Spleen (tissue), 11 donors: ENCODE results near the gene CDYL2. TPM values are rescaled to one million over a fixed set of nuclear protein-coding genes. Genes with fewer than 3 reads are reported as not detected.

ENCODE experiments used
- DNase-seq: peaks from one replicate; pipeline ENCODE4 v3.0.0-alpha.2; 2020
- H3K27ac ChIP-seq, 8 donors: fragments of 200-600 bp; sonication (generic) in 7 of 8; 1 replicate in 4 of 8; 2 replicates in 4 of 8; pipeline versions ENCODE4 v1.5.0 to v1.8.0; 2016 to 2021; ENCODE audit warnings: inconsistent platforms in 4 of 8, mild to moderate bottlenecking in 4 of 8, moderate library complexity in 1 of 8
- H3K27me3 ChIP-seq, 7 donors: fragments of 200-600 bp; sonication (generic) in 6 of 7; replicated peaks in 1 of 7; 1 replicate in 4 of 7; 2 replicates in 3 of 7; pipeline versions ENCODE4 v1.5.0 to v1.8.0; 2016 to 2021; ENCODE audit warnings: inconsistent platforms in 3 of 7, mild to moderate bottlenecking in 1 of 7
- H3K36me3 ChIP-seq, 6 donors: fragments of 200-600 bp; sonication (generic) in 5 of 6; 1 replicate in 4 of 6; 2 replicates in 2 of 6; pipeline versions ENCODE4 v1.5.0 to v1.8.0; 2016 to 2021; ENCODE audit warnings: inconsistent platforms in 2 of 6
- H3K4me1 ChIP-seq, 6 donors: fragments of 200-600 bp; sonication (generic) in 5 of 6; 1 replicate in 3 of 6; 2 replicates in 3 of 6; pipeline versions ENCODE4 v1.5.0 to v1.8.0; 2016 to 2021; ENCODE audit warnings: inconsistent platforms in 3 of 6
- H3K4me3 ChIP-seq, 8 donors: fragments of 200-600 bp; sonication (generic) in 7 of 8; 1 replicate in 4 of 8; 2 replicates in 4 of 8; pipeline versions ENCODE4 v1.5.0 to v1.8.0; 2016 to 2021; ENCODE audit warnings: inconsistent platforms in 4 of 8, mild to moderate bottlenecking in 4 of 8, moderate library complexity in 2 of 8
- H3K9me3 ChIP-seq, 8 donors: fragments of 200-600 bp; sonication (generic) in 7 of 8; 1 replicate in 4 of 8; 2 replicates in 4 of 8; pipeline versions ENCODE4 v1.5.0 to v1.8.0; 2016 to 2021; ENCODE audit warnings: inconsistent platforms in 4 of 8
- POLR2A ChIP-seq, 3 donors: fragments of 450-650 bp; IDR thresholded peaks; one replicate each; pipeline ENCODE4 v1.5.1; 2017; ENCODE audit warnings: antibody characterized with exemption in 3 of 3, mild to moderate bottlenecking in 1 of 3
- POLR2AphosphoS5 ChIP-seq, 3 donors: sonication (generic); formaldehyde crosslinking; IDR thresholded peaks; one replicate each; pipeline ENCODE4 v1.5.1; 2017; ENCODE audit warnings: antibody characterized with exemption in 3 of 3
- WGBS, 5 donors: extraction: QIAGEN DNeasy Blood & Tissue Kit in 3 of 5; methylation state at CpG; one replicate each; pipeline versions ENCODE4 v1.1.5 to v1.1.7; 2013 to 2018; 5-methylcytosine and 5-hydroxymethylcytosine counted together
- intact Hi-C: fragments of 100-400 bp; cut with DNase I; formaldehyde crosslinking; loops from one replicate; pipeline ENCODE4 v1.15.0; 2023; ENCODE audit warnings: low total_unique reads
- polyA plus RNA-seq, 3 donors: library from polyadenylated mRNA; stranded (reverse); fragments of 200-250 nt; gene quantifications; one replicate each; pipeline ENCODE4 v1.2.1, GENCODE V29; 2013
- total RNA-seq, 7 donors: library from RNA; depleted of rRNA in 3 of 7; stranded (reverse); fragments of >200 nt in 3 of 7; fragmentation: NEBNext Ultra II Directional in 4 of 7; extraction: Animal tissue kit (Norgen Biotek cat#: 25700) in 4 of 7; gene quantifications; one replicate each; pipeline versions ENCODE4 v1.1.0 to v1.2.1, GENCODE V29; 2016 to 2021
- TF ChIP-seq, protein P1 (sequence below), 11 experiments: fragments of 200-600 bp in 7 of 11; fragments of 450-650 bp in 4 of 11; sonication (generic) in 4 of 11; IDR thresholded peaks in 8 of 11; conservative IDR thresholded peaks in 3 of 11; 1 replicate in 7 of 11; 2 replicates in 4 of 11; pipeline versions ENCODE4 v1.4.0 to v1.8.0; 2016 to 2021; ENCODE audit warnings: antibody characterized with exemption in 11 of 11, inconsistent platforms in 4 of 11, mild to moderate bottlenecking in 1 of 11
- donor health status: healthy with polysubstance abuse.
- donor health status: DM: no; HTN: no; CAD: no; lungs with moderate emphysema.
- donor health status: DM: no; HTN: no; CAD: no.
- donor health status: Bipolar disorder and iron deficiency.
- donor health status: healthy.
- donor health status: DM: no; HTN: no; CAD: no.
- donor health status: DM: yes; HTN: yes; CAD: no.

CDYL2 gene
- total and polyA plus RNA-seq, 10 donors, result 1.4 to 28.3 (median 12.5) TPM

DNA sequence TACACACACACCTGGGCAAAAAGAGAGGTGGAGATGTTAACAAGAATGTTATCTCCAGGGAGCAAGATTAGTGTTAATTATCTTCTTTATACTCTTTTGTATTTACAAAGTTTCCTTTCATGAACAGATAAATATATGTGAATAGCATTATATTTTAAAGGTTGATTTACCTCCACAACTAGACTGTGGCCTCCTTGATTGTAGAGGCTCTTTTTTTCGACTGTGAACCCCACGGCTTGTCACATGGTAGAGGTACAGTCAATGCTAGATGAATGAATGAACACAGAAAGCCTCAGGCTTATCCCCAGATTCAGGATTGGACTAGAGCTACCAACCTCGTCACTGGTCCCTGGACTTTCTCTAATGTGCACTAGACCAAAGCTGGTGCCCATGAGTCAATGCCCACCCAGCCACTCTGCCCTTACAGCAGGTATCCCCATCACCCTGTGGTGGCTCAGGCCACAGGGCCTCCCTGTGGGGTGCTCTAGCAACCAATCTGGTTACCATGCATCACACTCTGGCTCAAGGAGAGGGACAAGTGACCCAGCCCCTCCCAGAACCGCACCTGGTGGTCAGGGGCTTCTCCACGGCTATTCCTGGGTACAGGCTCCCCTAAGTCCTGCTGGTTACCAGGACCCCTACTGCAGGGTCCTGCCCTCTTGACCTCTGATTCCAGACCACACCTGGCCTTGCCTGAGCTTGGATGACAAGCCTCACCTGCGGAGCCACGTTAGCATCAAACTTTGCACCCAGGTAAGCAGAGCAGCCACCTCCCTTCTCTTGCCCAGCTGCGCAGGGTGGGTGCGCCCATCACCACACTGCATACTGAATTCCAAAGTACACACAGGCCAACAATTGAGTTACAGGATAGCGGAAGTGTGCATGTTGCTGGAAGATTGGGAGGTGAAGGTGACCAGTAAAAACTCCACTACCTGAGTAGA, 101.0 kb downstream of the CDYL2 start:
- no peaks in the 10 kb centered on the region for H3K27me3 ChIP-seq
- H3K36me3 ChIP-seq, result no peaks in the 10 kb centered on the region
- no peak for TF ChIP-seq POLR2AphosphoS5 (IDR thresholded peaks at IDR 0.05)
- TF ChIP-seq POLR2A (IDR thresholded peaks at IDR 0.05), result no peak
- TF ChIP-seq, protein P1, sequence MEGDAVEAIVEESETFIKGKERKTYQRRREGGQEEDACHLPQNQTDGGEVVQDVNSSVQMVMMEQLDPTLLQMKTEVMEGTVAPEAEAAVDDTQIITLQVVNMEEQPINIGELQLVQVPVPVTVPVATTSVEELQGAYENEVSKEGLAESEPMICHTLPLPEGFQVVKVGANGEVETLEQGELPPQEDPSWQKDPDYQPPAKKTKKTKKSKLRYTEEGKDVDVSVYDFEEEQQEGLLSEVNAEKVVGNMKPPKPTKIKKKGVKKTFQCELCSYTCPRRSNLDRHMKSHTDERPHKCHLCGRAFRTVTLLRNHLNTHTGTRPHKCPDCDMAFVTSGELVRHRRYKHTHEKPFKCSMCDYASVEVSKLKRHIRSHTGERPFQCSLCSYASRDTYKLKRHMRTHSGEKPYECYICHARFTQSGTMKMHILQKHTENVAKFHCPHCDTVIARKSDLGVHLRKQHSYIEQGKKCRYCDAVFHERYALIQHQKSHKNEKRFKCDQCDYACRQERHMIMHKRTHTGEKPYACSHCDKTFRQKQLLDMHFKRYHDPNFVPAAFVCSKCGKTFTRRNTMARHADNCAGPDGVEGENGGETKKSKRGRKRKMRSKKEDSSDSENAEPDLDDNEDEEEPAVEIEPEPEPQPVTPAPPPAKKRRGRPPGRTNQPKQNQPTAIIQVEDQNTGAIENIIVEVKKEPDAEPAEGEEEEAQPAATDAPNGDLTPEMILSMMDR (IDR thresholded peaks at IDR 0.05 in 8 of 11, conservative IDR thresholded peaks at IDR 0.05 in 3 of 11), result no peak
- WGBS, 5 donors, result 93 to 97% (median 95%) methylated on average over 10 of the region's 10 CpGs
- intact Hi-C loops, result no loop called here
- peaks cover 0 to 7% (median 0%) of the 10 kb centered on the region in 6 donors for H3K4me1 ChIP-seq
- no peak overlapping the region for H3K27ac ChIP-seq
- H3K4me3 ChIP-seq, result no peak overlapping the region
- peaks cover 0 to 3% (median 0%) of the 10 kb centered on the region in 8 donors for H3K9me3 ChIP-seq
- no peak for DNase-seq

- TF ChIP-seq POLR2A (IDR thresholded peaks at IDR 0.05), result no peak
- TF ChIP-seq, protein P1 (IDR thresholded peaks at IDR 0.05 in 8 of 11, conservative IDR thresholded peaks at IDR 0.05 in 3 of 11), result no peak
- no peak for TF ChIP-seq POLR2AphosphoS5 (IDR thresholded peaks at IDR 0.05)
- Histone ChIP-seq H3K27me3 (no peaks in the 10 kb centered on the region), H3K4me3 (no peak overlapping the region), H3K4me1 (peaks cover 0 to 7% (median 0%) of the 10 kb centered on the region in 6 donors), H3K36me3 (no peaks in the 10 kb centered on the region), H3K27ac (no peak overlapping the region), H3K9me3 (peaks cover 0 to 9% (median 1%) of the 10 kb centered on the region in 8 donors)
- no peak for DNase-seq
- 90 to 94% (median 93%) methylated on average over 3 of the region's 3 CpGs for WGBS, 5 donors
- intact Hi-C loops, result no loop called here
Observed at GRCh38 chr16:80702696-80703095, 101.7 kb downstream of the CDYL2 start.

GRCh38 chr16:80700558-80700957, 103.8 kb downstream of the CDYL2 start:
- intact Hi-C loops, result no loop called here
- H3K9me3 ChIP-seq, result peaks cover 0 to 15% (median 2%) of the 10 kb centered on the region in 8 donors
- DNase-seq, result no peak
- no peak overlapping the region for H3K27ac ChIP-seq
- H3K27me3 ChIP-seq, result no peaks in the 10 kb centered on the region
- H3K4me1 ChIP-seq, result peaks cover 0 to 7% (median 0%) of the 10 kb centered on the region in 6 donors
- no peaks in the 10 kb centered on the region for H3K36me3 ChIP-seq
- H3K4me3 ChIP-seq, result no peak overlapping the region
- 61 to 74% (median 68%) methylated on average over 4 of the region's 4 CpGs for WGBS, 5 donors
- TF ChIP-seq POLR2AphosphoS5 (IDR thresholded peaks at IDR 0.05) (no peak), POLR2A (IDR thresholded peaks at IDR 0.05) (no peak)
- TF ChIP-seq, protein P1 (IDR thresholded peaks at IDR 0.05 in 8 of 11, conservative IDR thresholded peaks at IDR 0.05 in 3 of 11), result no peak

DNA sequence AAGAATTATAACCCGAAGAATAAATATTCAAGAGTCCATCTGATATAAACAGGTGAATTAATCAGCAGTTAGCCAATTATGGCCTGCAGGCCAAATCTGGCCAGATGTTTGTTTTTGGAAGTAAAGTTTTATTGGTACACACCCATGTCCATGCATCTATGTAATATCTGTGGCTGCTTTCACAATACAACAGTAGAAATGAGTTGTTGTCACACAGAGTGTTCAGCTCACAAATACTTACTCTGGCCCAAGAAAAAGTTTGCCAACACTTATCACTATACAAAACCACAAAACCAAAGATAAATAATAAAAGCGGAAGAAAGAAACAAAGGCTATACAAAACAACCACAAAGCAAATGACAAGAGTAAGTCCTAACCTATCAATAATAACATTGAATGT, 109.4 kb downstream of the CDYL2 start:
- TF ChIP-seq, protein P1 (IDR thresholded peaks at IDR 0.05 in 8 of 11, conservative IDR thresholded peaks at IDR 0.05 in 3 of 11), result no peak
- TF ChIP-seq POLR2A (IDR thresholded peaks at IDR 0.05), result no peak
- TF ChIP-seq POLR2AphosphoS5 (IDR thresholded peaks at IDR 0.05), result no peak
- peaks cover 0 to 25% (median 7%) of the 10 kb centered on the region in 6 donors for H3K4me1 ChIP-seq
- no peak for DNase-seq
- H3K36me3 ChIP-seq, result no peaks in the 10 kb centered on the region
- intact Hi-C loops, result no loop called here
- H3K4me3 ChIP-seq, result no peak overlapping the region
- H3K27ac ChIP-seq, result no peak overlapping the region
- H3K9me3 ChIP-seq, result peaks cover 0 to 15% (median 2%) of the 10 kb centered on the region in 8 donors
- 85 to 88% (median 87%) methylated on average over 2 of the region's 2 CpGs for WGBS, 5 donors
- H3K27me3 ChIP-seq, result no peaks in the 10 kb centered on the region
